ENCODE results near the gene S100B.
A peak's percentile ranks its signal among the peaks of the same experiment; 100 is the strongest.

Gene S100B

DNA sequence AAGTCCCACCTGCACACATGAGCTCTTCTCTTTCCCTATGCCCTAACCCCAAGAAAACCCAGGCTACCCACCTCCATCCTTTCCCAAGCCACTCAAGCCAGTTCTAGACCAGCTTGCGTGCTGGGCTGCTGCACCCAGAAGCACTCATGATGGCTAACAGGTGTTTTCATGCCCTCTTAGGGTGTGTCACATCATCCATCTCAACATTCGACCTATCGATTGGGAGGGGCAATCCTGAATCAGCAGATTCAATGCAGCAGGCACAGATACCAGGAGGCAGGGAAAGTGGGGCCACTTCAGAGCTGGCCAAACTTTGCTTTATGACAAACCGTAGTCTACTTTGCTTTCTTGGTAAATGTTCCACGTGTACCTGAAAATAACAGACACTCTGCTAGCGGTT is 24.0 kb upstream of the S100B start:
- no peak for DNase-seq (ENCODE audit: low read depth in 2 of 2, low spot score in 1 of 2)

DNA sequence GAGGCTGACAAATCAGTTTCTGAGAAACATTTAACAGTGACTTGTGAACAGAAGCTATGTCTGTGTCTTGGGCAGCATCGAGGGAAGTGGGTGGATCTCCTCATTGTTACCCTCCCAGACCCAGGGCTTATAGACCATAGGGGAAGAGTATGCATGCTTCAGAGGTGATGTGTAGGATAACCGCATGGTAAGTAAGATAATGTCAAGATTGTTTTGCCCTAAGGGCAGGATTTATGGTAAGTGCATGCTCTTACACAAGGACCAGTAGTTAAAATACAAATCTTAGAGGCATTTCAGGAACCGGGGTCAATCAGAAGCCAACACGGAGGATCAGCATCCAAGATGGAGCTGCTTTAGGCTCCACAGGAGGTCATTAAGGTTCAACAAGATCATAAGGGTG is 22.8 kb upstream of the S100B start:
- no peak for DNase-seq (ENCODE audit: low read depth in 2 of 2, low spot score in 1 of 2)

- no peak for DNase-seq (ENCODE audit: low read depth in 2 of 2, low spot score in 1 of 2)
Measured at GRCh38 chr21:46626975-46627501, 22.2 kb upstream of the S100B start.

DNA sequence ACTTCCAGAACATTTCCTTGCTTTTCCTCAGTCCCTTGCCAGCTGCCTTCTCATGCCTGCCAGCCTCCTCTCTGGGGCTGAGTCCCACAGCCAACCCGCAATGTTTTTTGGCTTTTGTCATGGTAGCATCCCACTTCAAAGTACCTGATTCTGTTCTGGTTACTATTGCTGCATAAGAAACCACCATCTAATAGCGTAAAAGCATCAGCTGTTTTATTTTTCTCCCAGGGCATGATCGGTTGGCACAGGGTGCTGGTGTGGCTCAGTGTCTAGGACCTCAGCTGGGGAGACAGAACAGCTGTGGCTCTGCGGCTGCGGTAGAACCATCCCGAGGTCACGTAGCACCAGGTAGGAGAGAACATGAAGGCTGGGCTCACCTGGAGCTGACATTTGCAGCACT is 21.7 kb upstream of the S100B start:
- DNase-seq (ENCODE audit: low read depth in 2 of 2, low spot score in 1 of 2), result no peak

DNA sequence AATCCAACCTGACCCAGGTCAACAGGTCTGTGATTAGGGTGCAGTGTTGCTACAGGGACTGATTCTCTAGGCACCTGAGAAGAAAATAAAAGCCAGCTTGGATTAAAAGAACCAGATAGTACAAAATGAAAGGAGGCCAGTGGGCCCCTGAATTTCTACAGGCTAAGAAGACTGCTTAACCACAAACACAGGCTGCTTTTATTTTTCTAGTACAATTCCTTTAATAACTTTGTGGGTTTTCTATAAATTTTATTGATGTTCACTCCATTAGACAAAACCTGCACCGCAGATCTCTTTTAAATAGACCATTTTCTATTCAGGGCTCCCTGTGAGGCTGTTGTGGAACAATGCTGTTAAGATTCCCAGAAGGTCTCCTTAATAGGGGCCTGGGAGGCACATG is 20.9 kb upstream of the S100B start:
- no peak for DNase-seq (ENCODE audit: low read depth in 2 of 2, low spot score in 1 of 2)

DNA sequence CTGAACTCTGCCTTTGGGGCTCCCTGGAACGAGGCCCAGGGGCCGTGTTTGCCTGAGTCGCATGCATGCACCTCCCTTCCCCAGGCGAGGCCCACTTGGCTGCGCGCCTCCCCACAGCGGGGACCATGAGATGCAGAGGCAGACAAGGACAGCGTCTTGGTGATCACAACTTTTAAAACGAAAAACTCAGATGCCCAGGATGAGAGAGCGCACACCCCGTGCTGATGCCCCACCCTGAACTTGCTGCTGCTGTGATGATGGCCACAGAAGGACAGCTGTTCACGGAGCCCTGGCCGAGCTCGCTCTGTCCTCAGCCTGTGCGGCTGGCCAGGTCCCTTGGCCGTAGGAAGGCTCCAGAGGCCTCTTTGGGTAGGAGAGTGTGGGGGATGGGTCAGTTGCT is 19.2 kb upstream of the S100B start:
- no peak for DNase-seq (ENCODE audit: low read depth in 2 of 2, low spot score in 1 of 2)

GRCh38 chr21:46622226-46622625 is 17.3 kb upstream of the S100B start:
- peak in 1 of 2 donors; percentile 22 for DNase-seq (ENCODE audit: low read depth in 2 of 2, low spot score in 1 of 2)

GRCh38 chr21:46621457-46622182 is 16.7 kb upstream of the S100B start:
- DNase-seq (ENCODE audit: low read depth in 2 of 2, low spot score in 1 of 2), result no peak

DNA sequence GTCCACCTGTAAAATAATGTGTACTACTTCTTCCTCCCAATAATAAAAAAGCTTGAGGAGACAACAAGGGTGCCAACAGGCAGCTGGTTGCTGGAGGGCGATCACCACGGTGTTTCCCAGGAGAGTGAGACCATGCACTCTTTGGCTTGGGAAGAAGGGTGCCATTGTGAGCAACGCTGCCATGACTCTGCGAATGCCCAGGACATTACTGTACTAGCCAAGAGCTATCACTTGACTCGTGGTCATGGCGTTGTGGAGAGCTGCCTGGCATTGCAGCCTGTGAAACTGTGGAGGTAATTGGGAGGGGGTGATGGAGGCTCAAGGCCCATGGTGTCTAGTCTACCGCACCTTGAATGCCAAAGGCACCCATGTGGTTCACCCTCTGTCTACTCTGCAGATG is 16.0 kb upstream of the S100B start:
- no peak for DNase-seq (ENCODE audit: low read depth in 2 of 2, low spot score in 1 of 2)

- no peak for DNase-seq (ENCODE audit: low read depth in 2 of 2, low spot score in 1 of 2)
Measured at GRCh38 chr21:46619846-46620245, 15.0 kb upstream of the S100B start.

DNA sequence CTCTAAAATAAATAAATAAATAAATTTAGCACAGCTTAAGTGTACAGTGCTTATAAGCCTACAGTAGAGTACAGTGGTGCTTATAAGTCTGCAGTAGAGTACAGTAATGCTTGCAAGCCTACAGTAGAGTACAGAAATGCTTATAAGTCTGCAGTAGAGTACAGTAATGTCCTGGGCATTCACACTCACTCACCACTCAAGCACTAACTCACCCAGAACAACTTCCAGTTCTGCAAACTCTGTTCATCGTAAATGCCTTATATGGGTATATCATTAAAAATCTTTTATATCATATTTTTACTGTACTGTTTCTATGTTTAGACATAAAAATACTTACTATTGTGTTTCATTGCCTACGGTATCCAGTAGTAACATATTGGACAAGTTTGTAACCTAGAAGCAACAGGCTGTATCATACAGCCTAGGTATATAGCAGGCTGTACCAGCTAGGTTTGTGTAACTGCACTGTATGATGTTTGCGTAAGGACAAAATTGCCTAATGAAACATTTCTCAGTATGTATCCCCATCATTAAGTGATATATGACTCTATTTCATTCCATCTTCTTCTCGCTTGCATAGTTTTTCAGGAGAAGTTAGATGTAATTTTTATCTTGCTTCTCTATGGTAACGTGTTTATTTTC is 14.0 kb upstream of the S100B start:
- DNase-seq (ENCODE audit: low read depth in 2 of 2, low spot score in 1 of 2), result no peak

DNA sequence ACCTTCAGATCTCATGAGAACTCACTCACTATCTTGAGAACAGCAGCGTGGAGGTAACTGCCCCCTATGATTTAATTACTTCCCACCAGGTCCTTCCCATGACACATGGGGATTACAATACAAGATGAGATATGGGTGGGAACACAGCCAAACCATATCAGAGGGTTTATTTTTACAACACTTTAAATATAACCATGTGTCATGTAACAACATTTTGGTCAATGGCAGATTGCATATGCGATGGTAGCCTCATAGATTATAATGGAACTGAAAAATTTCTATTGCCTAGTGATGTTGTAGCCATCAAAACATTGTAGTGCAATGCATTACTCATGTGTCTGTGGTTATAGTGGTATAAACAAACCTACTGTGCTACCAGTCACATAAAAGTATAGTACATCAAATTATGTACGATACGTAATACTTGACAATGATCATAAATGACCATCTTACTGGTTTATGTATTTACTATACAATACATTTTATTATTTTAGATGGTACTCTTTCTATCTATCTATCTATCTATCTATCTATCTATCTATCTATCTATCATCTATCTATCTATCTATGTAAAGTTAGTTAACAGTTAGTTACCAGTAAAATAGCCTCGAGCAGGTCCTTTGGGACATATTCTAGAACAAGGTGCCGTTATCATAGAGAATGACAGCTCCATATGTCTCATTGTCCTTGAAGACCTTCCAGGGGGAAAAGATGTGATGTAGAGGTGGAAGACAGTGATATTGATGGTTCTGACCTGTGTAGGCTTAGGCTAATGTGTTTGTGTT is 12.6 kb upstream of the S100B start:
- DNase-seq (ENCODE audit: low read depth in 2 of 2, low spot score in 1 of 2), result no peak

GRCh38 chr21:46616656-46617055 is 11.8 kb upstream of the S100B start:
- DNase-seq (ENCODE audit: low read depth in 2 of 2, low spot score in 1 of 2), result no peak

DNA sequence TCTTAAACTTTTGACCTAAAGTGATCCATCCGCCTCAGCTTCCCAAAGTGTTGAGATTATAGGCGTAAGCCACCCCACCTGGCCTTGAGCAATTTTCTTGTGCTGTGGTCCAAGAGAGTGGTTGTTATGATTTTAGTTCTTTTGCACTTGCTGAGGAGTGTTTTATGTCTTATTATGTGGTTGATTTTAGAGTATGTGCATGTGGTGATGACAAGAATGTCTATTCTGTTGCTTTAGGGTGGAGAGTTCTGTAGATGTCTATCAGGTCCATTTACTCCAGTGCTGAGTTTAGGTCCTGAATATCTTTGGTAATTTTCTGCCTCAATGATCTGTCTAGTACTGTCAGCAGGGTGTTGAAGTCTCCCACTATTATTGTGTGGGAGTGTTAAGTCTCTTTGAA is 11.2 kb upstream of the S100B start:
- no peak for DNase-seq (ENCODE audit: low read depth in 2 of 2, low spot score in 1 of 2)

GRCh38 chr21:46613391-46613790 is 8.5 kb upstream of the S100B start:
- no peak for DNase-seq (ENCODE audit: low read depth in 2 of 2, low spot score in 1 of 2)

GRCh38 chr21:46610018-46610701 is 5.3 kb upstream of the S100B start:
- no peak for DNase-seq (ENCODE audit: low read depth in 2 of 2, low spot score in 1 of 2)

GRCh38 chr21:46608672-46609111 is 3.8 kb upstream of the S100B start:
- DNase-seq (ENCODE audit: low read depth in 2 of 2, low spot score in 1 of 2), result no peak

DNA sequence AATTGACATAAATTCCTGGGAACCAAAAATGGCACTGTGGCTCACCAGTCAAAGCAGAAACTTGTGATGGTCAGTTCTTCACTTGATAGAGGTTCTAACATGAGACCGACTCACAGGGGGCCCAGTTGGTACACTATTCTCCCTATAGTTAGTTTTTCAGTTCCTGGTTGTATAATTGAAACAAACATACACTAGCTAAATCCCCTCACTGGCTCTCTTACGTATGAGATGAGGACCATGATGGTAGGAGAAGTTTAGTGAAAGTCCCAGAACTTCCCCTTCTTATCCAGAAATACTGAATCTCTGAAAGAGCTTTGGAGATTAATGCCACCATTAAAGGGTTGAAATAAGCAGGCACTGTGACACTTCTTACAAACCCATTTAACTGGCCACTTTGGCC is 2.8 kb upstream of the S100B start:
- DNase-seq (ENCODE audit: low read depth in 2 of 2, low spot score in 1 of 2), result no peak

DNA sequence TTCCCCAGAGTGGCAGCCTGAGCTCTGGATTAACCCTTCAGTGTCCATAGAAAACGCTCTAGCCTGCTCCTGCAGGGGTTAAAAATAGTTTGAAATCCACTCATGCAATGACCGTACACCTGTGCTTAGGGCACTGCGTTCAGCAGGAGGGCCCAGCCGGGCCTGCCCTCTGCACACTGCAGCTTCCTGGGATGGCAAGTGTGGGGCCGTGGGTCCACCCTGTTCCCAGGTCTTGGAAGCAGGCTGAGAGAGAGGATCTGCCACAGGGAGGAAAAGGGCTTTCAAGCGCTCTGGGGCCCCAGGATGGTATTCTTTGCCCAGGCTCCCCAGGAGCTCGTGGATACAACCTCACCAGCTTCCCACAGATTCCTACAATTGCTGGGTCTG is 1.5 kb upstream of the S100B start:
- no peak for DNase-seq (ENCODE audit: low read depth in 2 of 2, low spot score in 1 of 2)

GRCh38 chr21:46605767-46606426 is 1.0 kb upstream of the S100B start:
- DNase-seq (ENCODE audit: low read depth in 2 of 2, low spot score in 1 of 2), result peak; percentile 27 to 39

Measured in stimulated activated CD8-positive, alpha-beta memory T cell treated with anti-CD3 and anti-CD28 coated beads, Interleukin-4, amount 100 ng/mL, for 1 hour (primary cell).